Smooth muscle cell (in vitro differentiated cells): ENCODE results near the gene XYLT2. TPM values are rescaled to one million over a fixed set of nuclear protein-coding genes. Genes with fewer than 3 reads are reported as not detected.

Experiments
- DNase-seq: peaks from one replicate; lab custom pipeline; 2025; ENCODE audit not compliant: unreplicated experiment; lab: John Stamatoyannopoulos, UW
- H2AFZ ChIP-seq: fragments of 200-600 bp; sonication (generic); 2 replicates; pipeline ENCODE4 v1.6.0; 2016; ENCODE audit warnings: antibody characterized with exemption, low read depth, mild to moderate bottlenecking
- H3F3A ChIP-seq: fragments of 200-600 bp; sonication (generic); 2 replicates; pipeline ENCODE4 v1.6.0; 2017; ENCODE audit warnings: antibody characterized with exemption, low read depth
- H3K27ac ChIP-seq: fragments of 200-600 bp; sonication (generic); 2 replicates; pipeline ENCODE4 v1.5.1; 2016; ENCODE audit warnings: low read depth, mild to moderate bottlenecking
- H3K27me3 ChIP-seq: fragments of 200-600 bp; sonication (generic); 2 replicates; pipeline ENCODE4 v1.6.1; 2016; ENCODE audit warnings: low read depth, mild to moderate bottlenecking
- H3K36me3 ChIP-seq: fragments of 200-600 bp; sonication (generic); 2 replicates; pipeline ENCODE4 v1.5.1; 2016; ENCODE audit warnings: low read depth
- H3K4me1 ChIP-seq: fragments of 200-600 bp; sonication (generic); 2 replicates; pipeline ENCODE4 v1.5.1; 2016; ENCODE audit warnings: low read depth
- H3K4me2 ChIP-seq: fragments of 200-600 bp; sonication (generic); 2 replicates; pipeline ENCODE4 v1.6.0; 2016; ENCODE audit warnings: mild to moderate bottlenecking
- H3K4me3 ChIP-seq: fragments of 200-600 bp; sonication (generic); 2 replicates; pipeline ENCODE4 v1.5.1; 2016; ENCODE audit warnings: mild to moderate bottlenecking
- H3K79me2 ChIP-seq: fragments of 200-600 bp; sonication (generic); 2 replicates; pipeline ENCODE4 v1.6.0; 2016; ENCODE audit warnings: low read depth, mild to moderate bottlenecking
- H3K9ac ChIP-seq: fragments of 200-600 bp; sonication (generic); 2 replicates; pipeline ENCODE4 v1.6.0; 2016; ENCODE audit warnings: low read depth
- H3K9me3 ChIP-seq: fragments of 200-600 bp; sonication (generic); replicated peaks from 2 replicates; pipeline ENCODE4 v1.5.1; 2016; ENCODE audit warnings: low read depth
- H4K20me1 ChIP-seq: fragments of 200-600 bp; sonication (generic); 2 replicates; pipeline ENCODE4 v1.6.0; 2016; ENCODE audit warnings: low read depth
- WGBS: methylation state at CpG from one replicate; pipeline ENCODE4 v1.1.7; 2016; ENCODE audit warnings: low lambda C conversion rate; 5-methylcytosine and 5-hydroxymethylcytosine counted together
- polyA plus RNA-seq: library from polyadenylated mRNA; unstranded; fragments of >200 nt; fragmentation: Nextera tagmentation; extraction: Ambion mirVana; gene quantifications from 2 replicates; pipeline ENCODE4 v1.2.1, GENCODE V29; 2016
- total RNA-seq: library from RNA; depleted of rRNA; stranded (reverse); fragments of >200 nt; gene quantifications from 2 replicates; pipeline ENCODE4 v1.2.3, GENCODE V29; 2014
- TF ChIP-seq, protein P1 (sequence below): fragments of 200-600 bp; sonication (generic); IDR thresholded peaks from 2 replicates; pipeline ENCODE4 v1.5.1; 2017; ENCODE audit warnings: borderline replicate concordance, mild to moderate bottlenecking, antibody characterized with exemption; ENCODE audit not compliant: insufficient read depth, poor library complexity, severe bottlenecking

The XYLT2 gene
- total and polyA plus RNA-seq, 2 experiments from 2014 or later, result 32.3 to 34.3 TPM

DNA sequence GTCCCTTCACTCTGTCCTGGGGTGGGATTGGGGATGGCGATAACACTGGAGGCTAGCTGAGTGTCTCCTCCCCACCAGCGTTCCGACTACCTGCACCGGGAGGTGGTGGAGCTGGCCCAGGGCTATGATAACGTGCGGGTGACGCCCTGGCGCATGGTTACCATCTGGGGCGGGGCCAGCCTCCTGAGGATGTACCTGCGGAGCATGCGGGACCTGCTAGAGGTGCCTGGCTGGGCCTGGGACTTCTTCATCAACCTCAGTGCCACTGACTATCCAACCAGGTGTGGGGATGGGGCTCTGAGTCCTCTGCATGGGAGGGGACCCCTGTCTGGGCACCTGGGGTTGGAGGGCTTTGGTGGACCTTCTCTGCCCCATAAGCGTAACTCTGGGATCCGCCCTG is 8.8 kb downstream of the XYLT2 start:
- Histone ChIP-seq H3K9ac (no peak overlapping the region), H2AFZ (no peak overlapping the region), H3K27ac (no peak overlapping the region), H4K20me1 (peaks cover 42% of the 10 kb centered on the region), H3K4me2 (no peak overlapping the region), H3K79me2 (peaks cover 5% of the 10 kb centered on the region), H3K4me1 (no peaks in the 10 kb centered on the region), H3K27me3 (no peaks in the 10 kb centered on the region), H3K4me3 (no peak overlapping the region), H3K36me3 (no peaks in the 10 kb centered on the region), H3K9me3 (no peaks in the 10 kb centered on the region), H3F3A (no peaks in the 10 kb centered on the region)
- TF ChIP-seq, protein P1, sequence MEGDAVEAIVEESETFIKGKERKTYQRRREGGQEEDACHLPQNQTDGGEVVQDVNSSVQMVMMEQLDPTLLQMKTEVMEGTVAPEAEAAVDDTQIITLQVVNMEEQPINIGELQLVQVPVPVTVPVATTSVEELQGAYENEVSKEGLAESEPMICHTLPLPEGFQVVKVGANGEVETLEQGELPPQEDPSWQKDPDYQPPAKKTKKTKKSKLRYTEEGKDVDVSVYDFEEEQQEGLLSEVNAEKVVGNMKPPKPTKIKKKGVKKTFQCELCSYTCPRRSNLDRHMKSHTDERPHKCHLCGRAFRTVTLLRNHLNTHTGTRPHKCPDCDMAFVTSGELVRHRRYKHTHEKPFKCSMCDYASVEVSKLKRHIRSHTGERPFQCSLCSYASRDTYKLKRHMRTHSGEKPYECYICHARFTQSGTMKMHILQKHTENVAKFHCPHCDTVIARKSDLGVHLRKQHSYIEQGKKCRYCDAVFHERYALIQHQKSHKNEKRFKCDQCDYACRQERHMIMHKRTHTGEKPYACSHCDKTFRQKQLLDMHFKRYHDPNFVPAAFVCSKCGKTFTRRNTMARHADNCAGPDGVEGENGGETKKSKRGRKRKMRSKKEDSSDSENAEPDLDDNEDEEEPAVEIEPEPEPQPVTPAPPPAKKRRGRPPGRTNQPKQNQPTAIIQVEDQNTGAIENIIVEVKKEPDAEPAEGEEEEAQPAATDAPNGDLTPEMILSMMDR, result no peak
- WGBS, result over 99% methylated on average over 13 of the region's 13 CpGs
- no peak for DNase-seq

DNA sequence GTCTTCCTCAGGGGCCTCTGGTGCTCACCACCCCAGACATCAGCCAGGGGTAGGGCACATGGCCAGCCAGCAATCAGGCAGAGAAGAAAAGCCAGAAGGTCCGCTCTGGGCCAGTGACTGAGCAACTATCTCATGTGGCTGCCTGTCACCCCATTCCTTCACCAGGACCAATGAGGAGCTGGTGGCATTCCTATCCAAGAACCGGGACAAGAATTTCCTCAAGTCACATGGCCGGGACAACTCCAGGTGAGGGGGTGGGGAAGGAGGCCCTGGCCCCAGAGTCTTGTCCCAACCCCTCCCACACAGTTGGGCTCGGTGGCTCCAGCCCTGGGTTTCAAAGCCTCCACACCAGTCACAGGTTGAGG is 9.4 kb downstream of the XYLT2 start:
- TF ChIP-seq, protein P1, result no peak
- 89% methylated on average over 4 of the region's 4 CpGs for WGBS

DNA sequence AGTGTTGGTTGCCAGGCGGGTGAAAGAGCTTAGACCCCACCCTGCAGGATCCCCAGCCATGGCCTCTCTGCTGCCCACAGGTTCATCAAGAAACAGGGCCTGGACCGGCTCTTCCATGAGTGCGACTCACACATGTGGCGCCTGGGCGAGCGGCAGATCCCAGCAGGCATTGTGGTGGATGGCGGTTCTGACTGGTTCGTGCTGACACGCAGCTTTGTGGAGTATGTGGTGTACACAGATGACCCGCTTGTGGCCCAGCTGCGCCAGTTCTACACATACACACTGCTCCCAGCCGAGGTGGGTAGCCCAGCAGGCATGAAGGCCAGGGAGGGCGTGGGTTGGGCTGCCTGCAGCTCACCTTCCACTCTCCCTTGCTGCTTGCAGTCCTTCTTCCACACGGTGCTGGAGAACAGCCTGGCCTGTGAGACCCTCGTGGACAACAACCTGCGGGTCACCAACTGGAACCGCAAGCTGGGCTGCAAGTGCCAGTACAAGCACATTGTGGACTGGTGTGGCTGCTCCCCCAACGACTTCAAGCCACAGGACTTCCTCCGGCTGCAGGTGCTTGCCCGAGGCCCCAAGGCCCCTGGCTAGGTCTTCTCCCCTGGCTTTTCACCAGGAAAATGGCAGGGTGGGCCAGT is 9.9 kb downstream of the XYLT2 start:
- TF ChIP-seq, protein P1, result no peak
- H3K27ac ChIP-seq, result no peak overlapping the region
- H3K4me1 ChIP-seq, result no peaks in the 10 kb centered on the region
- H3K27me3 ChIP-seq, result no peaks in the 10 kb centered on the region
- no peak for DNase-seq
- H3K4me3 ChIP-seq, result no peak overlapping the region
- H3F3A ChIP-seq, result no peaks in the 10 kb centered on the region
- WGBS, result 93% methylated on average over 20 of the region's 20 CpGs
- no peaks in the 10 kb centered on the region for H3K79me2 ChIP-seq
- peaks cover 34% of the 10 kb centered on the region for H4K20me1 ChIP-seq
- H3K9ac ChIP-seq, result no peak overlapping the region
- no peak overlapping the region for H2AFZ ChIP-seq
- H3K4me2 ChIP-seq, result no peak overlapping the region
- H3K36me3 ChIP-seq, result no peaks in the 10 kb centered on the region
- no peaks in the 10 kb centered on the region for H3K9me3 ChIP-seq

More for the DNA sequence above, 9.4 kb downstream of the XYLT2 start:
- Histone ChIP-seq H3K27ac (no peak overlapping the region), H3K4me2 (no peak overlapping the region), H3K4me3 (no peak overlapping the region), H3K4me1 (no peaks in the 10 kb centered on the region), H3K79me2 (peaks cover 4% of the 10 kb centered on the region), H3K36me3 (no peaks in the 10 kb centered on the region), H3K9me3 (no peaks in the 10 kb centered on the region), H2AFZ (no peak overlapping the region), H3K27me3 (no peaks in the 10 kb centered on the region), H3K9ac (no peak overlapping the region), H3F3A (no peaks in the 10 kb centered on the region), H4K20me1 (peaks cover 39% of the 10 kb centered on the region)
- no peak for DNase-seq

DNA sequence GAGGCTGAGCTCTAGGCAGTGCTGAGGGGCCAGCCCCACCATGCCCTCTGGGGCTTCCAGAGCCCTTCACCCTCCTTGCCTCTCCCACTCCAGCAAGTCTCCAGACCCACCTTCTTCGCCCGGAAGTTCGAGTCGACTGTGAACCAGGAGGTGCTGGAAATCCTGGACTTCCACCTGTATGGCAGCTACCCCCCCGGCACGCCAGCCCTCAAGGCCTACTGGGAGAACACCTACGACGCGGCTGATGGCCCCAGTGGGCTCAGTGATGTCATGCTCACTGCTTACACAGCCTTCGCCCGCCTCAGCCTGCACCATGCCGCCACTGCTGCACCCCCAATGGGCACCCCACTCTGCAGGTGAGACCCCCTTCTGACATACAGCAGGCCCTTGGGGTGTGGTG is 10.5 kb downstream of the XYLT2 start:
- Histone ChIP-seq H3K9me3 (no peaks in the 10 kb centered on the region), H3K4me2 (no peak overlapping the region), H2AFZ (no peak overlapping the region), H3K79me2 (no peaks in the 10 kb centered on the region), H3K9ac (no peak overlapping the region), H4K20me1 (peaks cover 28% of the 10 kb centered on the region), H3K36me3 (no peaks in the 10 kb centered on the region), H3K4me3 (no peak overlapping the region), H3K4me1 (no peaks in the 10 kb centered on the region), H3F3A (peaks cover 5% of the 10 kb centered on the region), H3K27me3 (no peaks in the 10 kb centered on the region), H3K27ac (no peak overlapping the region)
- 96% methylated on average over 9 of the region's 12 CpGs for WGBS
- DNase-seq, result no peak
- TF ChIP-seq, protein P1, result no peak
